Epidermal melanocyte (primary cell): ENCODE data around the gene TAS2R60.
A peak's percentile ranks its signal among the peaks of the same experiment; 100 is the strongest.
"Not testable (repeated sequence)": the region's sequence is repeated elsewhere in the genome, so short reads cannot be mapped to it uniquely, and the experiment has no call there.

Experiments
- DNase-seq: peaks from one replicate; pipeline ENCODE4 v3.0.0; 2011; ENCODE audit warnings: low spot score; ENCODE audit not compliant: insufficient read length

Gene TAS2R60

DNA sequence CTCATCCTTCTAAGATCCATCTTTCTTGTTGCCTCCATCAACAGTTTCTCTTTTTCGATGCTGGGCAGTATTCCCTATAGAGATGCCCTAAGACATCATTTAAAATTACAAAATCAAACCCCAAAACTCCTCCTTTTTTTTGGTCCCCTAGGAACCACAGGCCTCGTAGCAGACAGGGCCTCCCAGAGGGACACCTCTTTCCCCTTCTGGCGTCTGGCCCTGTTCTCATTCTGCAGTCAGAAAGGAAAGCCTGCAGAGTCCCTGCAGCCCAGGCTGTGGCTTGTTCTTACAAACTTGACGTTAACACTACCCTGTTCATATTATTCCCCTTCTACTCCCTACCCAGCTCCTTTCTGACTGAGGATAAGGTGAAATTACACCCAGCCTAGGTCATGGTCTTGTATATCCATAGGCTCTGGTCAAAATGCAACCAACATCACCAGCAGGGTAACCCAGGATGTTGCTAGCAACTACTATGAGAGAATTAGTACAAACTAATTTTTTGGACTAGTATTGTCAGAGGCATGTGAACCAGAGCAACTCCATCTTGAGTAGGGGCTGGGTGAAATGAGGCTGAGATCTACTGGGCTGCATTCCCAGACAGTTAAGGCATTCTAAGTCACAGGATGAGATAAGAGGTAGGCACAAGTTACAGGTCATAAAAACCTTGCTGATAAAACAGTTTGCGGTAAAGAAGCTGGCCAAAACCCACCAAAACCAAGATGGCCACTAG is 31.1 kb upstream of the TAS2R60 start:
- no peak for DNase-seq

DNA sequence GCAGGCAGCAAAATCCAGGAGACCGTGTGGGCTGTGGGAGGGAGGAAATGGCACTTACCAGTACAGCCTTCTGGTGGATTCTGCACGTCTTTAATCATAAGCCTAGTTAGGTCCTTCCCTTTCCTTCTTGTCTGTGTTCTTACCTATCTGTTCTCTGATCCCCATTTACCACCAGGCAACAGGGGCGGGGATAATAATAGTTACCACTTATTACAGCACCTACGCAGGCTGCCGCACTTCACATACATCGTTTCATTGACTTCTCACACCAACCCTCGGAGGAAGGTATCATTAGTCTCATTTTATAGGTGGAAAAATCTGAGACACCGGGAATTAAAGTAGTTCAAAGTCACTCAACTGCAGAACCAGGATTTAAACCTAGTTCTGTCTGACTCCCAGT is 30.1 kb upstream of the TAS2R60 start:
- peak; percentile 1 for DNase-seq

DNA sequence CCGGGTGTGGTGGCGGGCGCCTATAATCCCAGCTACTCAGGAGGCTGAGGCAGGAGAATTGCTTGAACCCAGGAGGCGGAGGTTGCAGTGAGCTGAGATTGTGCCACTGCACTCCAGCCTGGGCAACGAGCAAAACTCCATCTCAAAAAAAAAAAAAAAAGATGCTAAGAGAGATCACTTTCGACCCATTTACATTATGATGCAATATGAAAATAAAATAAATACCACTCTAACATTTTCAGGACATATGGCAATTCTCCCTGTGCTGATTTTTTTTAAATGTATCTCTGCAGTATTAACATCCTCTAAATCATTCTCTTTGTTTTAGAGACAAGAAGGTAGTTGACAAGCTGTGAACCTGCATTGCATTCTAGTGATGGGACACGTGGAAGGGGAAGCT is 28.0 kb upstream of the TAS2R60 start:
- DNase-seq: not testable (repeated sequence)

- DNase-seq: no peak
Observed at GRCh38 chr7:143415742-143416397, 27.4 kb upstream of the TAS2R60 start.

DNA sequence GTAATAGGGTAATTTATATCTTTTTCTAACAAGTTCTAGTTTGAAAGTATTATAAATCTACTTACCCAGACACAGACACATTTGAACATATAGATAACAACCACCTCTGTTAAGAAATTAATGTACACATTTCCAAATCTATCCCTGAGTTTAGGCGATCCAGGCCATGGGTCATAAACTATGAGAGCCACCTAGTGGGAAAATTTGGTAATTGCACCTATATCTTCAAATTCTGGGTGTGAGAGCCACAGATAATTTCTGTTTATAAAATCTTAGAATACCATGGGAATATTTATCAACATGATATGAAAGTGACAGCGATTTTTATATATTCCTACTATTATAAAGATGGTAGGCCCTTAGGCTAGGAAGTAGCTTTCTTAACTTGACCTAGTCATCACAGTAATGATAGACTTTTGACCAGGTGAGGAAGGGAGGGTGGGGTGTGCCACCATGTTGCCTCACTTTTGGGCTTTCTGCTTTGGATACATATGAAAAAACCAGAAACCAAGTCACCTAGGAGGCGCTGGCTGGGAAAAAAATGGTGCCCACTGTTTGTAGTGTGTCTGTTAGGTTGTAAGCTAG is 26.6 kb upstream of the TAS2R60 start:
- peak; percentile 70 for DNase-seq

DNA sequence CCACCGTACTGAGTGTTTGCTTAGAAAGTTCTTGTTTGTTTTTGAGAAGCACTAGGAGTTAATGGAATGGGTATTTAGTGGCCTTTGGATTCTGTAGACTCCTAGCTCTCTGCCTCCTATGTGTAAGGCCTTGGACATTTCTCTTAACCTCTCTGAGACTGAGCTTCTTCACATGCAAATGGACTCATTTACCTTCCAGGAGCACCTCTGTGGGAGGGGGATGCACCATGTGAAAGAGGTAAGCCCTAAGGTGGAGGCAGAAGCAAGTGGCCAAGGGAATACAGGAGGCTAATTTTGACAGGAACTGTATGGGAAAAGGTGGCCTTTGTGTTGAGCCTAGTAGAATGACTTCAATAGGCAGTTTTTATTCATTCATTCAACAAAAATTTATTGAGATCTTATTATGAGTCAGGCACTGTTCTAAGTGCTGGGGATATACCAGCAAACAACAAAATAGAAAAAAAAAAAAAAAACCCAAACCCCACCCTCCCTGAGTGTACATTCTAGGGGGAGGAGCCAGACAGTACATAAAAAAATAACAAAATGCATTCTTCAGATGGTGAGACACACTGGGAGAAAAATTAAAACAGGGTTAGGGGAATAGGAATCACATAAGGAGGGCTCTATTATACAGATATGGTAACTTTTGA is 25.4 kb upstream of the TAS2R60 start:
- DNase-seq: no peak

- DNase-seq: no peak
Observed at GRCh38 chr7:143418681-143419458, 24.4 kb upstream of the TAS2R60 start.

DNA sequence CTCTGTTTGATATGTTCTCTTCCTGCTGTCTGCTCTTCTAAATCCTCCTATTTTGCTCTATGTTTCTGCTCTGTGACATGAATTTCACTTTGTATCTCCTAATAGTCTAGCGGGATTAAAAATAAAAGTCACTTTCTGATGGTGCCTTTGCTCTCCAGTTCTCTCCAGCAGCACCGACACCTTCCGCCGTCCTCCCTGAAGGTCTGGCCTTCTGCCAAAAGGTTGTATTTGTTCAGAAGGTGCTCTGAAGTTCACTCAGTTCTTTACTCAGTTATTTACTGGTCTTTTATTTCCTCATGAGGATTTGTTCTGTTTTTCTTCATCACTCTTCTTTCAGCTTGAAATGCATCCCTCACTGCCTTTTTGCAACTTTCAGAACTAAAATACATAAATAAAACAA is 23.4 kb upstream of the TAS2R60 start:
- DNase-seq: no peak

- DNase-seq: not testable (repeated sequence)
Observed at GRCh38 chr7:143420624-143421023, 22.6 kb upstream of the TAS2R60 start.

DNA sequence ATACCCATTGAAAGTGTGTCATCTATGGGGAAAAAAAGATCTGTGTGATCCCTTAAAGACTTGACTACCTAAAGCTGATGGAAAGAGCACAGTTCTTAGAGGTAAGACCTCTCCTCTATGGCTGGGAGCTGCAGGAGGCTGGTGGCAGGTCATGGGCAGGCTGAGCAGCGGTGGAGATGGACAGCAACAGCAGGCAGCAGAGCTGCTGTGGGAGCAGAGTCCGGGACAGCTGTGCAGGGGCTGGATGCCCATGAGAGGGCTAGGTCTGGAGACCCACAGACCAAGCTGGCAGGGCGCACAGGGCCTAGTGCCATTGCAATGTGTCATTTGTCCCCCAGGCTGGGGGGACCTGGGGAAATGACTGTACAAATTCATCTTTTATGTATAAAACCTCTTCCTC is 21.2 kb upstream of the TAS2R60 start:
- no peak for DNase-seq

GRCh38 chr7:143424476-143424875 is 18.8 kb upstream of the TAS2R60 start:
- DNase-seq: not testable (repeated sequence)

DNA sequence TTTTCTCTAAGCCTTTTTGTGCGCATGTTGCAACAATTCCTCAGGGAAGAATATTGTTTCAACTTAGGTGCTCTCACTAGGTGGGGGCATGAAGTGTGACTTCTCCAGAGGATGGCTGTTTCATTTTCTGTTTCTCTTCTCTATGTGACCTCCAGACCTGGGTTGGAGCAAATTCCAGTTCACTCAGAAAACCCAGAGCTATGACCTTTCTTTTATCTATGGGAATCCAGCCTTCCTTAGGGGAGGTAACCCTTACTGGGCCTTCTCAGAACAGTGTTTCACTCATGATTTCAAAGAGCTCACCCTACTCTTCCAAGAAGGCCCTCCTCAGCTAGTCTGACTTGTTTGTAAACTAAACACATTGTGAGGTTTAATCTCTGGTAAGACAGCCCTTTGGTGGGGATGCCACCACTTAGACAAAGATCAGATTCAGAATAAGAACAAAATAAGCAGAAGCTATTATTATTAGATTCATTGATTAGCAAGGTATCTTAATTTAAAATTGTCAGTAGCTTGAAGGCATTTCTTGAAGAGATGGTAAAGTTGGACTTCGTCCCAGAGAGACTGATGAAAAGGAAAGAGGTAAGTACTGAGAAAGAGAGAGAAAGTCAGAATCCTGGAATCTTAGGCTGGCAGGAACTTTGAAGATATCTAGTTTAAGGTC is 16.6 kb upstream of the TAS2R60 start:
- no peak for DNase-seq

DNA sequence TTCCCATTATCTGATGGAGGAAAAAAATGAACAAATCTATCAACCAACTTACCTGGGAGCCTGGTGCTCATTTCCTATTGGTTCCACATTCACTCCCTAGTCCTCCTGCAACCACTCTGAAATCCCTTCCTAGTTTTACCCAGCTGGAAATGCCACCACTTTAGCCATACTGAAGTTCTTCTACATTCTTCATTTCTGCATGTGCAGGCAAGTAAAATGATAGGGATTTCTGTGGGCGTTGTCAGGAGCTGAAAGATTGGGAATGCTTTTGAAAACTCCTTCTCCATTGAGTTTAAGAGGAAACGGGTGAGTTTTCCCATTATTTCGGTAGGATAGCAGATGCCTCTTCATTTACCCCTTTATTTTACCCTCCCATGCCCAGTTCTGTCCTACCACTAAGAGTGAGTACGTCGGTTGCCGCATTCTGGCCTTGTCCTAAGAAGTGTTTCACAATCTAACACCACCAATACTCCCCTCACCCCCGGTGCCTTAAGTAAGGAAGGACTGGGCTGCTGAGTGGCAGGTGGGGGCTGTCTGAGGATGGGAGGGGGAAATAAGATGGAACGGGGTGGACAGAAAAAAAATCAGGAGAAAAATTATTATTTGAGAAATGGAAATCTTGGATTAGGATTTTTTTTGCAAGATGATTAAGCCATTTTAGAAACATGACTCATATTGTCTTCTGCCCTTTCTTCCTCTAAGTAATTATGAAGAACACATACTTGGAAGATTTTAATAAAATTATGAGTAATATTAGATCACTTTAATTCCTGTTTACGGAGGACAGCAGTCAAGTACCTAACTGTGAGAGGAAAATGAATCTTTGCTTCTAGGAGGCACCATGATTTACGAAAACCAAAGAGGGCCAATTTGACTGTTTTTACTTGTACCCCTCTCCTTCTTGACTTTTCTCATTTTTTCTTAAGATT is 13.2 kb upstream of the TAS2R60 start:
- DNase-seq: no peak

DNA sequence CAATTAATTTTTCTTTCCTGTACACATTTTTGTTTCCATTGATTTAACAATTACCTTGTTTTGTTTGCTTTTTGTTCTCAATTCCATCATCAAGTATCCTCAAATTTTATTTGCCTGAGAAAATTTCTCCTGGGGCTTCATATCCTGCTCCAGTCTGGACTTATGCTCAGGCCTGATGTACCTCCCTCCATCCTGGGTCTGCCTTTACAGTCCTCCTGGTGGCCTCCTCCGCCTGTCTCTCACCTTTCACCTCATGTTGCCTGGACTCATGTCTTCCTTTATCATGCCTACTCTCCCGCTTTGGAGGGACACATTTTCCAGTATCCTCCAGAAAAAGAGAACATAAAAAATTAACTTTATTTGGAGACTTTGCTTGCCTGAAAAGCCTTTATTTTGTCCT is 12.1 kb upstream of the TAS2R60 start:
- DNase-seq: no peak

GRCh38 chr7:143433759-143434158 is 9.5 kb upstream of the TAS2R60 start:
- DNase-seq: no peak

DNA sequence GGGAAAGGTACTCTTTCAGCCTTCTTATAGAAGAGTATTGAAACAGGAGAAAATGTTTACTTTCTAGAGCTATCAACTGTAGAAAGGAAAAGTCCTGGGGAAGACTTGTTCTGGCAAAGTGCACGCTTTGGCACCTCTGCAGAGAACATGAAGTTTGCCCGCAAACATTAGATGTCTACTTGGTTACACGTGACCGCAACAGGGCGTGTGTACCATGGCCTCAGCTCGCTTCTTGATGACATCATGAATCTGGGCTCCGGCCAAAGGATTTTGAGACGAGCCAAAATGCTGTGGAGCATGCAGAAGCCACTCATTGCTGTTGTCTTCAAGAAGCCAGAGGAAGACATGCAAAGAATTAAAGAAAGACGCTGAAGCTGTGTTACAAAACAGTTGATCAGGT is 8.6 kb upstream of the TAS2R60 start:
- no peak for DNase-seq

DNA sequence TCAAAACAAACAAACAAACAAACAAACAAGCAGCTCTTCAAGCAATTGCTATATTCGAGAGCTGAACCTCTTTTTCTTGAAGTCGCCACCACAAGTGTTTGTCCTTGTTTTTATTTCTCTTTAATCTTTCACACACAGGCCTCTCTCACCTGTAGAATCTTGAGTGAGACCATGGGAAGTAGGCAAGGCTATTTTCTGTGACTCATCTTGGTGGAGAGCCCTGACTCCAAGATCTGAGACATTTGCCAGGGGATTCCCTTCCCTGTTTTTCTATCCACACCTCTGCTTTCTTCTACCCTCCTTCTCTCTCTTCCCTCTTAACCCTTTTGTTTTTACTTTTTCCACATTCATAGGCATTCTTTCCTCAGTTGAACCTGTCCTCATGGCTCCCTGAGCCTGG is 8.0 kb upstream of the TAS2R60 start:
- DNase-seq: no peak

- no peak for DNase-seq
Observed at GRCh38 chr7:143436325-143436946, 6.8 kb upstream of the TAS2R60 start.

DNA sequence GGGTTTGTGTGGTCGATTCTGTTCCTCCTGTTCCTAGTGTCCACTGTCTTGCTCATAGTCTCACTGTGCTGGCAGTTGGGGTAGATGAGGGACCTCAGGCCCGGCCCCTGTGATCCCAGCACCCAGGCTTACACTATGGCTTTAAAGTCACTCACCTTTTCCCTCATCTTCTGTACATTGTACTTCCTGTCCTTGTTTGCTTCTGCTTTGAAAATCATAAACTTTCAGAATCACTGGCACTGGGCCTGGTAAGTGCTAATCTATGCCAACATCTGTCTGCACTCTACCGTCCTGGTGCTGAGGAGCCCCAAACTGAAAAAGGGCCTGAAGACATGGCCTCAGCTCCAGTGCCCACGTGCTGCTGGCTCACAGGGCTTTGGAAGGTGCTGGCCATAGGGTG is 5.7 kb upstream of the TAS2R60 start:
- no peak for DNase-seq
